Stimulated activated CD4-positive, alpha-beta T cell treated with anti-CD3 and anti-CD28 coated beads, TNF-alpha, amount 100 ng/mL, for 4 hours (primary cell): ENCODE measurements around the gene CCDC40.
A peak's percentile ranks its signal among the peaks of the same experiment; 100 is the strongest.
"Not testable (repeated sequence)": the region's sequence is repeated elsewhere in the genome, so short reads cannot be mapped to it uniquely, and the experiment has no call there.

Experiments used
- DNase-seq, 3 experiments: peaks; one replicate each; pipeline ENCODE4 v3.0.0-alpha.2; 2020; ENCODE audit warnings: low read depth in 3 of 3

CCDC40 gene

DNA sequence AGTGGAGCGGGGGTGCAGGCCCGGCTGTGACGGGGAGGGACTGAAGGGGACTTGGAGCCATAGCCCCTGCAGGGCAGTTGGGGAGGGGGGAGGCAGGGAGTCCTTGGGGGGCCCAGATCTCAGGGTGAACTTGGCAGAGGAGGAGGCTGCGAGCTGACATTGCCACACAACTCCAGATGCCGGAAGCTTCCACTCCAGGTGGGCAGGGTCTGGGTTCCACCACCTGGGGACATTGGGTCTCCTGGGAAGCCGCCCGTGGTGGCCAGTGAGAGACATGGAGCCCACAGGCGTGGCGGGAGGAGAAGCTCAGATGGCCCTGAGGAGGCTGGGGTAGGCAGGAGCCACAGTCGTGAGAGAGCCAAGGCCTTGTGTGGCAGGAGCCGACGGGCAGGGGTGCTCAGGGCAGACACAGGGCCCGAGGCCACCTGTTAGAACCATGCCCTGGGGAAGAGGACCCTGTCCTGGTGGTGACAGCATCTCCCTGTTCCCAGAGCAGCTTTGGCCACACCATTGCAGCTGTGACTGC lies 46.8 kb downstream of the CCDC40 start:
- no peak for DNase-seq

DNA sequence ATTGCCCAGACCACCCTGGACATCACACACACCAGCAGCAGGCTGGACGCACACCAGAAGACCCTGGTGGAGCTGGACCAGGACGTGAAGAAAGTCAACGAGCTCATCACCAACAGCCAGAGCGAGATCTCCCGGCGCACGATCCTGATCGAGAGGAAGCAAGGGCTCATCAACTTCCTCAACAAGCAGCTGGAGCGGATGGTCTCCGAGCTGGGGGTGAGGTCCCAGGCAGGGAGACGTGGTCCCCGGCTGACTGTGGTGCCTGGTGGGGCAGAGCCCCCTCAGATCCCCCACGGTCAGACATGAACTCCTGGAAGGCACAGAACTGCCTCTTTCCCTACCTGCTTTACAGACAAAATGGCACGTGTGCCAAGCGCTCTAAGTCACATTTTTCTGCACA lies 48.3 kb downstream of the CCDC40 start:
- DNase-seq, result no peak

DNA sequence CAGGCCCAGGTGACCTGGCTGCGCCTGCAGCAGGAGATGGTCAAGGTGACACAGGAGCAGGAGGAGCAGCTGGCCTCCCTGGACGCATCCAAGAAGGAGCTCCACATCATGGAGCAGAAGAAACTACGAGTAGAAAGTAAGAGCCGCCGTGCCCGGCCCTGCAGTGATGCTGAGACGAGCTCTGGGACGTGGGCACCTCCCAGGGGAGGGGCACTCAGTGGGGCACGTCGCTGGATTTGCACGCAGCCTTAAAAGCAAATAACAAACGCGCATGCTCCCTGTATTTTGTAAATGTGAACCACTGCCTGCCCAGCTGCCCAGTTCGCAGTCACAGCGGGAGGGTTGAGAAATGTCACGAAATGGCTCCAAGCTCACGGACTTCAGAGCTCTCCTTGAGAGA lies 49.6 kb downstream of the CCDC40 start:
- DNase-seq, result no peak

DNA sequence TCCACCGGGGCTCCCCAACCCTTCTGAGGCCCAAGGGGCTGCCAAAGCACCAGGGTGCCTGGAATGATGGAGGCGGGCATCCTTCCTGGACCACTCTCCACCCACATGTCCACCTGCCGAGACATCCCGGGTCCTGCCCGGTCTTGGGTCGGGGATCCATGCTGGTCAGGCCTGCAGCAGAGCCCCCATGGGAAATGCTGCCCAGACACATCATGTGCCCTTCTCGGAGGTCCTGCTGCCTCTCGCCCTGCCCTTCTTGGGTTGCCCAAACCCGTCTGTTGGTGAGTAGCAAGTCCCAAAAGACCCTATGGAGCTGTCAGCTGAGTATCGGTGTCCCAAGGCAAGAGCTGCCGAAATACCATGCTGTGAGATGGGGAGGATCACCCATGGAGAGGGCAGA lies 50.2 kb downstream of the CCDC40 start:
- DNase-seq, result no peak

DNA sequence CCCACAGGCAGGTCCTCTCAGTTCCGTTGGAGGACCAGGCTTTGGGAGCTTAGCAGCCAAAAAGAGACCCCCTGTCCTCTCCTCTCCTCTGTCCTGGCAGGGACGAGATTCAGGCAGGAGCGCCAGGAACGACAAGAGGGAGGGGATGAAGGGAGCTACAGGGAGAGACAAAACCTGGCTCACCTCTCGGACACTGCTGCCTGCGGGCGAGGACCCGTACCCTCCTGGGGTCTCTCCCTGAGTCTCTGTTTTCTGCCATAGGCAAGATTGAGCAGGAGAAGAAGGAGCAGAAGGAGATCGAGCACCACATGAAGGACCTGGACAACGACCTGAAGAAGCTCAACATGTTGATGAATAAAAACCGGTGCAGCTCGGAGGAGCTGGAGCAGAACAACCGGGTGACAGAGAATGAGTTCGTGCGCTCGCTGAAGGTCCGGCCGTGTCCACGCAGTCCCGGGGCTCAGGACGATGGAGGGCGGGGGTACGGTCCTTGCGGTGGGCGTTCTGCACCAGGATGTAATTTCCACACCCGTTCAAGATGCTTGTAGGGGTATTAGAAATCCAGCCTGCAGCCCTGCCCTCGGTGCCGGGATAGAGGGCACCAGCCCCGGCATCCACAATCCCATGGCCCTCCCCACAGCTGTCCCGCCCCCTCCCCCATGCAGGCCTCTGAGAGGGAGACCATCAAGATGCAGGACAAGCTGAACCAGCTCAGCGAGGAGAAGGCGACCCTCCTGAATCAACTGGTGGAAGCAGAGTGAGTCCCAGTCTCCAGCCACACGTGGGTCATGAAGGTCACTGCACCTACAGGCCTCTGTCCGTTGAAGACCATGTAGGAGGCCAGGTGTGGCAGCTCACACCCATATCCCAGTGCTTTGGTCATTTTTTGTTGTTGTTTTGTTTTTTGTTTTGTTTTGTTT lies 51.2 kb downstream of the CCDC40 start:
- no peak for DNase-seq

DNA sequence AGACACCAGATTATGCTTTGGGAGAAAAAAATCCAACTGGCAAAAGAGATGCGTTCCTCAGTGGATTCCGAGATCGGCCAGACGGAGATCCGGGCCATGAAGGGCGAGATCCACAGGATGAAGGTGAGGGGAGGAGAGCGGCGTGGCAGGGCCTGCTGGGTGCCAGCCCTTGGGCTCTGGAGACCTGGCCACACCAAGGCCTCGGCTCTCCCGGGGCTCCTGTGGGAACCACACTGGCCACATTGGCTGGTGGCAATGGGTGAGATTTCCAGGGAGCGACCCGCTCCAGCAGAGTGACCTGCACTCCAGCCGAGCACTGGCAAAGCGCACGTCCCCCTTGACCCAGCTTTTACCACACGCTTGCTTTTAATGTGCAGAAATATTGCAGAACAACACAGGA lies 53.3 kb downstream of the CCDC40 start:
- DNase-seq, result no peak

DNA sequence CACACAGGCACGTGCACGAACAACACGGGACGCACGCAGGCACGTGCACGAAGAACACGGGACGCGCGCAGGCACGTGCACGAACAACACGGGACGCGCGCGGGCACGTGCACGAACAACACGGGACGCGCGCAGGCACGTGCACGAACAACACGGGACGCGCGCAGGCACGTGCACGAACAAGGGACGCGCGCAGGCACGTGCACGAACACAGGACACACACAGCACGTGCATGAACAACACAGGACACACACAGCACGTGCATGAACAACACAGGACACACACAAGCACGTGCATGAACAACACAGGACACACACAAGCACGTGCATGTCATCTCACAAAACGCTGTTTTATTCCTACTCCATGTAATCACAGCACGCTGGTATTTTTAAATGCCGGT lies 53.7 kb downstream of the CCDC40 start:
- not testable (repeated sequence) for DNase-seq

DNA sequence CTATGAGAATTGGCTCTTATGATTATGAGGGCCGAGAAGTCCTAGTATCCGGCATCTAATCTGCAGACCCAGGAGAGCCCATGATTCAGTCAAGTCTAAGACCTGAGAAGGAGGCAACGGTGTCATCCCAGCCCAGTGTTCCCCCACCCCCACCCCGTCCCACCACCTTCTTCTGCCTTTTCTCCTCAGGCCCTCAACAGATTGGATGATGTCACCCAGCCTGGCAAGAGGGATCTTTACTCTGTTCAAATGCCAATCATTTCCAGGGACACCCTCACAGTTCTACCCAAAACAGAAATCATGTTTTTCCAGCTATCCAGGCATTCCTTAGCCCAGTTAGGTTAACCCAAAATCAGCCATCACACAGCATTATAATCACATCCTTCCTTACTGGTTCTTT lies 54.9 kb downstream of the CCDC40 start:
- no peak for DNase-seq

DNA sequence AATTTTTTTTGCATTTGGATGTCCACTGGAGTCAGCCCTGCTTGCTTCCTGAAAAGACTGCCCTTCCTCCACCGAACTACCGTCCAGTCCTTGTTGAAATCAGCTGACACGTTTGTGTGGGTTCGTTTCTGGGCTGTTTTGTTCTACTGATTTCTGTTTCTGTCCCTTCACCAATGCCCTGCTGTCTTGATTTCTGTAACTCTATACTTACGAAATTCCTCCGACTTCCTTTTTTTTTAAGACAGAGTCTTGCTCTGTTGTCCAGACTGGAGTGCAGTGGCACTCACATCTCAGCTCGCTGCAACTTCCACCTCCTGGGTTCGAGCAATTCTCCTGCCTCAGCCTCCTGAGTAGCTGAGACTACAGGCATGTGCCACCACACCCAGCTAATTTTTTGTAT lies 56.5 kb downstream of the CCDC40 start:
- no peak for DNase-seq

DNA sequence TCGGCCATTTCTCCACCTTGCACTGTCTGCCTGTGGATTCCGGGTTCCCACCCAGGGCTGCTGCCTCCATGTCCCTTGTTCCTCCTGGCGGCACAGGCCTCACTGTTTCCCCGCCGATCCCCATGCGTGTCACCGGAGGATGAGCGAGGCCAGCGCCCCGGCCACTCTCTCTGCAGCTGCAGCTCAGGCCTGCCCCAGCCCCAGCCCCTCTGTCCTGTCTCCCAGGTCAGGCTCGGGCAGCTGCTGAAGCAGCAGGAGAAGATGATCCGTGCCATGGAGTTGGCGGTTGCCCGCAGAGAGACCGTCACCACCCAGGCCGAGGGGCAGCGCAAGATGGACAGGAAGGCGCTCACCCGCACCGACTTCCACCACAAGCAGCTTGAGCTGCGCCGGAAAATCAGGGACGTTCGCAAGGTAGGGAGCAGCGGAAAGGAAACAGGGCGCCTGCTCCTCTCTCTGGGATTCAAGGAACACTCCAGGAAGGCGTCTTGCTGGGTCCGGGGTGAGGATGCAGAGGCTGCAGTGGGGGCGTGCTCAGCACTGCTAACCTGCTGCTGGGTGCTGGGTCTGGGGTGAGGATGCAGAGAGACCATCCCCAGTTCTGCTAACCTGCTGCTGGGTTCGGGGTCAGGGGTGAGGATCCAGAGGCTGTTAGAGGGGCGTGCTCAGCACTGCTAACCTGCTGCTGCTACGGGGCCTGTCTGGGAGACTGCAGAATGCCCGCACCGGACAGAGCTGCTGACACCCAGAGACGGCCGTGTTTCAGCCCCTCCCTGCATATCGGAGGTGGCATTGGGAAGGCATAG lies 58.8 kb downstream of the CCDC40 start:
- DNase-seq, result no peak

DNA sequence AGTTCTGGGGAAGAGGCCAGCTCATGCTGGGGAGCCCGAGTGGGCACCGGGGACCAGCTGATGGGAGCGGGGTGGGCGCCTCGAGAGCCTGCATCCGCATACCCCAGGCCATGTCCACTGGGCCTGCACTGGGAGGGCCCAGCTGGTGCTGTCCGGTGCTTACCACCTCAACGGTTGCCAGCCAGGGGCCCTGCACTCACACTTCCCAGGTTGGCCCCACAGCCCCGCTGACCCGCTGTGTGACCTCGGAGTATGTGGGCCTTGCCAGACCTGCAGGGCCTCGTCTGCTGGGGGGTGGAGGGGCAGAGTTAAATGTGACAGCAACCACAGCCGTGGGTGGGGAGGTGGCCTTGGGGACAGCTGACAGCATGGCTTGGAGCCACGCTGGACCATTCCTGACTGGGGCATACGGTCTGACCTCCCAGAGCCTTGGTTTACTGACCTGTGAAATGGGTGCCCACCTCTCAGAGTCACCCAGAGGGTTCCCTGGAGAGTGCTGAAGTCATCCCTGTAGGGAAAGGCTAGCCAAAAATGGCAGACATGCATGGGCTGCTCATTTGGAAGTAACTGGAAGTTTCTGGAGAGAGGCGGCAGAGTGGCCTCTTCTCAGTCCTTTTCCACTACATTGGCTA lies 59.5 kb downstream of the CCDC40 start:
- no peak for DNase-seq

DNA sequence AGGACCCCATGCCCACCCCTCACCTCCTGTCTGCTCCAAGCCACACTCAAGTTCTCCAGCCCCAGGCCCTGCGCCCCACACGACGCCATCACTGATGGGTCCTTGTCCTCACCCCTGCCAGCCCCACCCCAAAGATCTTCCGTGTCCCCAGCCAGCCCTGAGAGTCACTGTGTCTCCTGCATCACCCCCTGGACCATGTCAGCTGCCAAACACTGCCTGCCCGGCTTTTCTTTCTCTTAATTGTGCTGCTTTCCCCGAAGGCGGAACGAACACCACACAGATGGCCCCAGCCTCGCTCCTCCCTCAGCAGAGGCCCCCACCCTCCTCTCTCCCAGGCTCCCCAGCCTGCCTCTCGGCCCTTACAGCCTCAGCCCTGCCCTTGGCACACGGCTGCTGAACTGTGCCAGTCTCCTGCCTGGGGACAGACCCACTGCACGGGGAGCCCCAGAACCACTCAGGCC lies 60.1 kb downstream of the CCDC40 start:
- DNase-seq, result no peak

DNA sequence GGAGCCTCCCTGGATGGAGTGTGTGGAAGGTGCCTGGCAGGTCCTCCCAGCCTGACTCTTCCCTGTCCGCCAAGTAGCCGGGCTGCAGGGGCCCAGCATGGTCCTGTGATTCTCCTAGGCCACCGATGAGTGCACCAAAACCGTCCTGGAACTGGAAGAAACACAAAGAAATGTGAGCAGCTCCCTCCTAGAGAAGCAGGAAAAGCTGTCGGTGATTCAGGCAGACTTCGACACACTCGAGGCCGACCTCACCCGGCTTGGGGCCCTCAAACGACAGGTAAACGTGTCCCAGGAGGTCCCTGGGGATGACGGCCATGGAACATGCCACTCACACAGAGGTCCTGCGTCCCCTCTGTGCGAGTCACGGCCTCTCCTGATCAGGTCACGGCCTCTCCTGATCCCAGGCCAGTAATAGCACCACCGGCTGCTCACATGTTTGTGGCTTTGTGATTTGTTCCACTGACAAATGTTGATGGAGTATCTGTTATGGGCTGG lies 60.7 kb downstream of the CCDC40 start:
- DNase-seq, result no peak

DNA sequence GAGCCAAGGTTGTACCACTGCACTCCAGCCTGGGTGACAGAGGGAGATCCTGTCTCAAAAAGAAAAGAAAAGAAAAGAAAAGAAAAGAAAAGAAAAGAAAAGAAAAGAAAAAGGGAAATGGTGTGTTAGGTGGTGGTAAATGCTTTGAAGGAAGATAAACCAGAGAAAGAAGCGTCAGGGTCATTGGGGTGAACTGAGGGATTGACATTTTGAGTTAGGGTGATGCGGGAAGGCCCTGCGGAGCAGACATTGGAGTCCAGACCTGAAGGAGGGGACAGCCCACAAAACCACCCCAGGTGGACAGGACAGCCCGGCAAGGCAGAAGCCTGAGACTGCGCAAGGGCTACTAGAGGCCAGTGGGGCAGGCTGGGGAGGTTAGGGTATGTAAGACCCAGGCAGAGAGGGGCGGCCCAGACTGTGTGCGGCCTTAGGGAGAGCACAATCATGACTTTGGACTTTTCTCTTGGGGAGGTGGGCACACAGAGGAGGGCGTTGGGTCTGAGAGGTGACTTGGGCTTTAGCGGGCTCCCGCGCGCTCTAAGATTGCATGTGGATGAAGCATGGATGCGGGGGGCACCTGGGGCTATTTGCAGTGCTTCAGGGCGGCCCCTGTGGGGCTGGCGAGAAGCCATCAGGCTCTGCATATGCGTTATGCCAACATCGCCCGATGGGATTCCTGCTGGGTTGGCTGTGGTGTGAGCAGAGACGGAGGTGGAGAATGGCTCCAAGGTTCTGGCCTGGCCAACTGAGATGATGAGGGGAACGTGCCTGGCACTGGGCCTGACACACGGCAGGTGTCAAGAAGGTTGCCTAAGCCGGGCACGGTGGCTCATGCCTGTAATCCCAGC lies 61.6 kb downstream of the CCDC40 start:
- DNase-seq, result no peak

DNA sequence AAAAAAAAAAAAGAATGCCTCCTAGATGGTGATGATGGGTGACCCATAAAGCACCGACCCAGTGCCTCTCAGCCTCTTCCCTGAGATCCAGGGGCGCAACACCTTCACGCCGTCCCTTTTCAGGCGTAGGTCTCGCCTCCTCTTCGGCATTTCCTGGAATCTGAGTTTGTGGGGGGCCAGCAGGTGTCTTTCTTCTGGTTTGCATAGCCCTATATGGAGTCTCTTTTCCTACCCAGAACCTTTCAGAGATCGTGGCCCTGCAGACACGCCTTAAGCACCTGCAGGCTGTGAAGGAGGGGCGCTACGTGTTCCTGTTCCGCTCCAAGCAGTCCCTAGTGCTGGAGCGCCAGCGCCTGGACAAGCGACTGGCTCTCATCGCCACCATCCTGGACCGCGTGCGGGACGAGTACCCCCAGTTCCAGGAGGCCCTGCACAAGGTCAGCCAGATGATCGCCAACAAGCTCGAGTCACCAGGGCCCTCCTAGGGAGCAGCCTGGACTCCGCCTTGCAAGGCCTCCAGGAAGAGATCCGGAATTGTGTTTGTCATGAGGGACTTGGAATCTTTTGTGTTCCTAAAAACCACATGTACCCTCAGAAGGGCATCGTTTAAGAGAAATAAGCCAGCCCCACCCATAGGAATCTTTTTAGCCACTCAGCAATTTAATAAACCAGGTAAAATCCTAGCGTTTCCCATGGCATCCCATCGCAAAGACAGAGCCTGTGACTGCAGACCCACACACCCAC lies 63.0 kb downstream of the CCDC40 start:
- DNase-seq, result no peak

DNA sequence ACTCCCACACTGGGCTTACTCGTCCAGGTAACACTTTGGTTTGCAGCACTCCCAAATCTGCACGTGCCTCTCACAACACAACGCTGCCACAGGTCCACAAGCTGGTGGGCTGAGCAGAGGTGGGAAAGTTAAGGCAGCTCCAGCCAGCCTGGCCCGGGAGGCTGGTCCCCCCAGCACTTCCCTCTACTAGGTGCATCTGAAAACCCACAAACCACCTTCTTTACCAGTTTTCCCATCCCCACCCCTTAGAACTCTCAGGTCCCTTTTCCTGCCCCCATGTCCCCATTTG lies 63.5 kb downstream of the CCDC40 start:
- no peak for DNase-seq

DNA sequence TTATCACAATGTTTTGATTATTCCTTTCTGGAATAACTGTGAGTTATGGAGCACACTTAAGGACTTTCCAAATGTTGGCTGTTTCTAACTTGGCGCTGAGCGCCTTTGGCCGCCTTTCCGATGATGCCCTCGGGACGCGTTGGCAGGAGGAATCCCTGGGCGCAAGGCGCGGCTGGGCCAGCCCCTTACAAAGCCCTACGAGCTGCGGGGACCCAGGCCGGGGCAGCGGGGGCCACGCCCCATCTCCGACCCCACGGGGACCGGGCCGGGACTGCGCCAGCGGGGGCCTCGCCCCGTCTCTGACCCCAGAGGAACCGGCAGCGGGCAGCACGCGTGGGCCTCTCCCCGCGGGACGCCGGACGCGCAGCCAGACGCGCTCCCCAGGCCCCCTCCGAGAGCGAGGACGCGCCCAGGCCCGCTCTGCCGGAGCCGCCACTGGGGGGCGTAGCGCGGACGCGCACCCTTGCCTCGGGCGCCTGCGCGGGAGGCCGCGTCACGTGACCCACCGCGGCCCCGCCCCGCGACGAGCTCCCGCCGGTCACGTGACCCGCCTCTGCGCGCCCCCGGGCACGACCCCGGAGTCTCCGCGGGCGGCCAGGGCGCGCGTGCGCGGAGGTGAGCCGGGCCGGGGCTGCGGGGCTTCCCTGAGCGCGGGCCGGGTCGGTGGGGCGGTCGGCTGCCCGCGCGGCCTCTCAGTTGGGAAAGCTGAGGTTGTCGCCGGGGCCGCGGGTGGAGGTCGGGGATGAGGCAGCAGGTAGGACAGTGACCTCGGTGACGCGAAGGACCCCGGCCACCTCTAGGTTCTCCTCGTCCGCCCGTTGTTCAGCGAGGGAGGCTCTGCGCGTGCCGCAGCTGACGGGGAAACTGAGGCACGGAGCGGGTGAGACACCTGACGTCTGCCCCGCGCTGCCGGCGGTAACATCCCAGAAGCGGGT lies 64.8 kb downstream of the CCDC40 start, which contains the start of gene GAA:
GAA (plus strand) TSS at position 571 of the 935 bp plus-strand sequence. CDS start 3,006 bp downstream, outside the sequence.
- peak; percentile 77 to 88 (median 80) for DNase-seq

DNA sequence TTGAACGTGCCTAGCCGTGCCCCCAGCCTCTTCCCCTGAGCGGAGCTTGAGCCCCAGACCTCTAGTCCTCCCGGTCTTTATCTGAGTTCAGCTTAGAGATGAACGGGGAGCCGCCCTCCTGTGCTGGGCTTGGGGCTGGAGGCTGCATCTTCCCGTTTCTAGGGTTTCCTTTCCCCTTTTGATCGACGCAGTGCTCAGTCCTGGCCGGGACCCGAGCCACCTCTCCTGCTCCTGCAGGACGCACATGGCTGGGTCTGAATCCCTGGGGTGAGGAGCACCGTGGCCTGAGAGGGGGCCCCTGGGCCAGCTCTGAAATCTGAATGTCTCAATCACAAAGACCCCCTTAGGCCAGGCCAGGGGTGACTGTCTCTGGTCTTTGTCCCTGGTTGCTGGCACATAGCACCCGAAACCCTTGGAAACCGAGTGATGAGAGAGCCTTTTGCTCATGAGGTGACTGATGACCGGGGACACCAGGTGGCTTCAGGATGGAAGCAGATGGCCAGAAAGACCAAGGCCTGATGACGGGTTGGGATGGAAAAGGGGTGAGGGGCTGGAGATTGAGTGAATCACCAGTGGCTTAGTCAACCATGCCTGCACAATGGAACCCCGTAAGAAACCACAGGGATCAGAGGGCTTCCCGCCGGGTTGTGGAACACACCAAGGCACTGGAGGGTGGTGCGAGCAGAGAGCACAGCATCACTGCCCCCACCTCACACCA lies 65.7 kb downstream of the CCDC40 start:
- no peak for DNase-seq
